GM21447 (cell line): ENCODE data around the gene PRIM2.
"Not testable (repeated sequence)": the region's sequence is repeated elsewhere in the genome, so short reads cannot be mapped to it uniquely, and the experiment has no call there.

Experiments used
- ATAC-seq: cut with Tn5 transposase; IDR thresholded peaks from one replicate; pipeline ENCODE4 v1.9.1; 2021; ENCODE audit not compliant: unreplicated experiment

PRIM2 gene

GRCh38 chr6:57496251-57496650, 178.8 kb downstream of the PRIM2 start:
- ATAC-seq = not testable (repeated sequence)

DNA sequence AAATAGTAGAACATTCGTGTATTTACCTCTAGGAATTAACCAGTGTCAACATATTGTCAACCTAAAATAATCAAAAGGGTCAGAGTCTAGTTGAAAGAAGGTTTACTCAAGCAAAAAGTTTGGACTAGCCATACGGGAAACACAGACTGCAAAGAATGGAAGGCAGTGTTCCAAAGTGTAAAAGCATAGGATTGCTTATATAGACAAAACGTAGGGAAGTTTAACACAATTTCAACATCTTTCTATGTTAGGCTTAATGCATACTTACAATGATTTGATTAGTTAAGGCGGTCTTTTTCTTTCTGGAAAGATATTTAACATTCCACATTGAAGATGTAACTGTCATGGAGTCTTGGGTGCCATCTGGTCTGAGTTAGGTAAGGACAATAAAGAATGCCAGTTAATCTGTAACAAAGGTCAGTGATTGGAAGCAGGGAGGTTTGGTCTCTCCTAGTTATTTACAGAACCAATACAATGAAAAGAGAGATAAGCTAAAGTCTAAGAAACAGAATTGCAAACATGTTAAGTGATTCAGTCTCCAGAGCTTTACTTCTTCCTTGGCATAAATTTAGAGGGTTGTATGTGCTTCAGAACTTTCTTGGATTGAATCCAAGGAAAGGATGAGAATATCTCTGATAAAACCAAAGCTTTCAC, 183.1 kb downstream of the PRIM2 start:
- ATAC-seq = not testable (repeated sequence)

DNA sequence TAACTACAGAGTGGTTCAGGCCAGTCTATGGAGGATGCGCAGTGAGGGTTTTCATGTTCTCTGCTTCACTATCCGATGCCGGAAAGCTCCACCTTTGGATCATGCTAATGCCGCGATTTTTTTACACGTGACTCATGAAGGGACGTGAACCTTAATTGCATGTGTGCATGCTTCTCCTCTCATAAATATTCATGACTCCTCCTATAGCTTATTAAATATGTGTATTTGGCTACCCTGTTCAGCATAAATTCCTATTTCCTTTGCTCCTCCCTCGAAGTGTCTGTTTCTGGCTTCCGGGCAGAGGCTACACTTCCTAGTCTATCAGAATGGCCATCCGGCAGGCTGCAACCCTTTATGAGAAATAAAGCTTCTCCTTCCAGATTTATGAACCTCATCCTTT, 185.0 kb downstream of the PRIM2 start:
- not testable (repeated sequence) for ATAC-seq

DNA sequence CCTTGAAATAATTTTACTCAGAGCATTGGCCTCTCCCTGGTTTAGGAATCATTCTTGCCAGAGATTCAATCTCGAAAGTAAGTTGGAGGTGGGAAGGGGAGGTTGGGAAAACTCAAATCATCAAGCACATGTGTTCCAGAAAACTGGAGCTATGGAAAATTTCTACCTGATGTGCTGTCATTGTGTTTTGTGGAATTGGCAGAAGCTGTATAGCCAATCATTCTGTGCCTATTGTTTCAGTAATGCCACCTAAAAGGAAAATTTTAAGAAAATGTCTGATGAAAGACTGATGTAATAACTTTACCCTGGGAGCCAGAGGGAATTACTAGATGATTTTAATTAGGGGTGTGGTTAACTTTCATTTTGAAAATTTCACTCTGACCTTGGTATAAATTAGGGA, 187.8 kb downstream of the PRIM2 start:
- ATAC-seq = not testable (repeated sequence)

DNA sequence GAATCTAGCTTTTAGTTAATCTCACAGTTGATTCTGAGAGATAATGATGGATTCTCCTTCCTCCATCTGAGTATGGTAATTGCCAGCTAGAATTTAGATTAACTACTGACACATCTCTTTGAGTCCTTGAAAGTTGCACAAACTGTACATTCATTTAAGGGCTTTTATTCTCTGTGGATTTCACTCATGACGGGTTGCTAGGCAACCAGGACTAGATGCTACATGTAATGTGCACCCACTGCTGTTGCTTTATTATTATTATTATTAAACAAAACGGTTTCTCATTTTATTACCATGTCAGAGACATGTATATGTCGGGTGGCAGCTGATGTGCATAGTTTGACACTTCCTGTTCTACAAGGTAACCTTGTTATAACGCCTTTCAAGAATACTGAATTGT, 193.0 kb downstream of the PRIM2 start:
- not testable (repeated sequence) for ATAC-seq

- not testable (repeated sequence) for ATAC-seq
These were observed 197.7 kb downstream of the PRIM2 start for GRCh38 chr6:57515171-57515570.

GRCh38 chr6:57515845-57516244, 198.4 kb downstream of the PRIM2 start:
- ATAC-seq = not testable (repeated sequence)

DNA sequence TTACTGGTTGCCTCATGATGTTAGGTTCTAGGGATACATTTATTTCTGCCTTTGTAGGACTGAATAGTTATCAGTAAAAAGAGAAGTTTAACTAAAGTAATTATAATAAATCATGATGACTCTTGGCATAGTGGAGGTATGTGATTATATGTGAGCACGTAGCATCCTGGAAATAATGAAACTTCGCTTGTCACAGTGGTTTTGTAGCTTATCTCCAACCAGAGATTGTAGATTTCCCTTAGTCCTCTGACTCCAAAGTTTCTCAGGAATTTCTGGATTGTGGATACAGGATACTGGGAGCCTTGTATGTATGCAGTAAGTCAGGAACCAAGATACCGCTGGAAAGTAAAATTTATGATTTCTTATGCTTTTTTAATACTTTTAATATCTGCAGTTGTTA, 199.3 kb downstream of the PRIM2 start:
- ATAC-seq = not testable (repeated sequence)

DNA sequence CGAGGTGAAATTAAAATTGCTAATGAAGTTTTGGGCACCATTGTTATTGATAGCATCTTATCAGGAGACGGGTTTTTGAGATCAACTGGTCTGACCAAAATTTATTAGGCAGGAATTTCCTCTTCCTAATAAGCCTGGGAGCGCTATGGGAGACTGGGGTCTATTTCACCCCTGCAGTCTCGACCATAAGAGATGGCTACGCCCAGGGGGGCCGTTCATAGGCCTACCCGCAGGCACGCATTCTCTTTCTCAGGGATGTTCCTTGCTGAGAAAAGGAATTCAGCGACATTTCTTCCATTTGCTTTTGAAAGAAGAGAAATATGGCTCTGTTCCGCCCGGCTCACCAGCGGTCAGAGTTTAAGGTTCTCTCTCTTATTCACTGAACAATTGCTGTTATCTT, 201.8 kb downstream of the PRIM2 start:
- ATAC-seq = not testable (repeated sequence)

DNA sequence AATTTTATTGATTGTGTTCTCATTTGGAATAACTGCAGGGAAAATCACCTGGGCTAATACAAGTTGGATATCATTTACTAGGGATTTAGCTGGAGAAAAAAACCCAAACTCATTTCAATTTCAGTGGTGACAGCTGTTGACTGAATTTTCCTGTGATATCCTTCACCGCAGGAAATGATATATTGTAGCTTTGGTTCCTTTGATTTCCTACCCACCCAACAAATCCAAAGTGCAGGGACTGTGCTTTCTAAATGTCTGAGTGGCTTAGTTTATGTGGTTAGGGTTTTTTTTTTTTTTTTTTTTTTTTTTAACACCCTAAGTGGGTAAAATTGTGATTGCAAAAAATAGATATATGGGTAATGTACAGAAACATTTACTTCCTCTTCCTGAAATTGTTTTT, 203.7 kb downstream of the PRIM2 start:
- ATAC-seq = not testable (repeated sequence)

DNA sequence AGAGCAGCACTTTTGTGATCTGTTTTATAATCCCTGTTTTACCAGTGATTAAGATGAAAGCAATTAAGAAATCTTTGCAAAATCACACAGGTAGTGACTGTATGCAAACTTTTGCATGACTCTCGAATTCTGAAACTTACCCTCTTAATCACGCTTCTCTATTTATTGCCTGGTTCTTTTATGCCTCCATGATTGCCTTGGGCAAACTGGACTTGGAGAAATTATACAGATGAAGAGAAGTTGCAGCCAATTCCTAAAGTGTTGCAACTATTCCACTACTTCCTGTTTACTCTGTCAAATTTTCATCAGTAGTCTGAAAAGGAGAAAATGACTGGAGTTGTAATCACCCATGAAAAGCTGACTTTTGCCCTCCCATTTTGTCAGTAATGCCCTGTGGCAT, 205.8 kb downstream of the PRIM2 start:
- ATAC-seq = not testable (repeated sequence)

DNA sequence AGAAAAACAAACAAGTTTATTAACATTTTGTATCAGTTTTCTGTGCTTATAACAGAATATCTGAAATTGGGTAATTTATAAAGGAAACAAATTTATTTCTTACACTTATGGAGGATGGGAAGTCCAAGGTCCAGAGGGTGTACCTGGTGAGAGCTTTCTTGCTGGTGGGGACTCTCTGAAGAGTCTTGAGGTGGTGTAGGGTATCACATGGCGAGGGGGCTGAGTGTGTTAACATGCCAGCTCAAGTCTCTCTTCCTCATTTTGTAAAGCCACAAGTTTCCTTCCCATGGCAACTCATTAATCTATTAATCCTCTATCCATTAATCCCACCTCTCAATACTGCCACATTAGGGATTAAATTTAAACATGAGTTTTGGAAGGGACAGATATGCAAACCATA, 212.3 kb downstream of the PRIM2 start:
- not testable (repeated sequence) for ATAC-seq

DNA sequence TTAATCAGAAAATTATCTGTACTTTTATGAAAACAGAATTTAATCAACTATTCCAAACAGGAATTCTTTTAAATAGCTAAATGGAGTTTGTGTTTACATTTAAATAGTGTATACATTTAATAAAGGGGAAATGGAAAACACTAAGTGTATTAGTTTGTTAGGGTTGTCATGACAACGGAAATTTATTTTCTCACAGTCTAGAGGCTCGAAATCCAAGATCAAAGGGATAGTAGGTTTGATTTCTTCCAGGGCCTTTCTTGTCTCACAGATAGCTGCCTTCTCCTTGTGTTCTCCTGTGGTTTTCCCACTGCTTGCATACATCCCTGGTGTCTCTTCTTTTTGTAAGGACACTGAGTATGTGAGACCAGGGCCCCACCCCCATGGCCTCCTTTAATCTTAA, 215.2 kb downstream of the PRIM2 start:
- ATAC-seq = not testable (repeated sequence)

DNA sequence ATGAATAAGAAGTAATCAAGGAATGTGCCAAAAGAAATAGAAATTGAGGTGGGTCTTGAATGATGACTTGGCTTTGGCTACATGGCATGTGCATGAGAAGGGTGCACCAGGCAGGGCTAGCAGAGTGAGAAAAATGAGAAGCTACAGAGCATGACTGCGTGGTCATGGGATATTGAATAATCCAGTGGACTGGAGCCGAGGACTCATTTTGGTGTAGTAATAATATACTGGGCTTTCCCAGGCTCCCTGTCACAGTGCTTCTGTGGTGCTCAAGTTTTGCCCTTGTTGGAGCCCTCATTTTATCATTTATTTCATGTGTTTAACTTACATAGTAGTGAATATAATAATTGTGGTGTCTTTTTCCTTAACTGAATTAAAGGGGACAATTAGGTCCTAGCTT, 217.7 kb downstream of the PRIM2 start:
- not testable (repeated sequence) for ATAC-seq

GRCh38 chr6:57535994-57536393, 218.6 kb downstream of the PRIM2 start:
- peak; percentile 76 for ATAC-seq

DNA sequence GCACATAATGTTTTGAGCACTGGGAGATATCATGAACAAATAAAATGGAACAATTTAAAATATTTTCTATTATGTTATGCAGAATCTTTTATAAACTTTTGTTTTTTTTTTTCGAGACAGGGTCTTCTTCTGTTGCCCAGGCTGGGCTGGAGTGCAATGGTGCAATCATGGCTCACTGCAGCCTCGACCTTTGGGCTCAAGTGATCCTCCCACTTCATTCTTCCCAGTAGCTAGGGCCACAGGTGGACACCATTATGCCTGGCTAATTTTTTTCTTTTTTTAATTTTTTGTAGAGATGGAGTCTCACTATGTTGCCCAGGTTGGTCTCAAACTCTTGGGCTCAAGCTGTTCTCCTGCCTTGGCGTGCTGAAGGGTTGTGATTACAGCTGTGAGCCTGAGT, 220.5 kb downstream of the PRIM2 start:
- not testable (repeated sequence) for ATAC-seq

DNA sequence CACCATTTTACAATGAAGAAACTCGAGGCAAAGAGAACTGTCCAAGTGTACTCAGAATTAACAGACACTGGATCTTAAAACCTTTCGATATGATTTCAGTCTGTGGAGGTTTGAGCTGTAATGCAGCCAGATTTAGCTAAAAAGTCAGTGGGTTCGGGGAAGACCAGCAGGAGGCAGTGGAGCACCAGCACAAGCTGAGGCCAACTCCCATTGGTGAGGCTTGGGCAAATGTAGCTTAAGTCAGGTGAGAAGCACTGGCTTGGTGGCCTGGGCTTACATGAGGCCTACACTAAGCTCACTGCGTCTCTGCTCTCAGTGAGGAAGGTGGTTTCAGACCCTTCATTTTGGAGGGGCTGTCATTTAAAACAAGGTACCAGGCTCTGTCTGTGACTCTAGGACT, 234.5 kb downstream of the PRIM2 start:
- not testable (repeated sequence) for ATAC-seq

- ATAC-seq = not testable (repeated sequence)
These were observed 240.4 kb downstream of the PRIM2 start for GRCh38 chr6:57557855-57558254.

DNA sequence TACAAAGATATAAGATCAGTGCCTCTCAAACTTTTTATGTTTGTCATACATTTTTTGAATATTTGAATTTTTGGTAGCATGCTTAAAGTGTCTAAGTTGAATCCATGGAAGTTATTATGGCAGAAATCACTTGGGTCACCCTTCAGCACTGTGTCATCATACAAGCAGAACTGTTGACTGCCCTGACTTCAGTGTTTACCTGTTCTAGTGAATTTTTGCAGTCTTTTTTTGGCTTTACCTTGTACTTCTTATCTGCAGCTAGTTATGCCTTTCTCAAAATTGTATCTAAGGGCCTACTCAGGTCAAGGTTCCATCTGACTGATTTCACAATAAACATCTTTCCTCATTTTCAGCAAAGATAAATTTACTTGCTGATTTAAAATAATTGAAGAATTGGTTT, 241.7 kb downstream of the PRIM2 start:
- ATAC-seq = not testable (repeated sequence)

DNA sequence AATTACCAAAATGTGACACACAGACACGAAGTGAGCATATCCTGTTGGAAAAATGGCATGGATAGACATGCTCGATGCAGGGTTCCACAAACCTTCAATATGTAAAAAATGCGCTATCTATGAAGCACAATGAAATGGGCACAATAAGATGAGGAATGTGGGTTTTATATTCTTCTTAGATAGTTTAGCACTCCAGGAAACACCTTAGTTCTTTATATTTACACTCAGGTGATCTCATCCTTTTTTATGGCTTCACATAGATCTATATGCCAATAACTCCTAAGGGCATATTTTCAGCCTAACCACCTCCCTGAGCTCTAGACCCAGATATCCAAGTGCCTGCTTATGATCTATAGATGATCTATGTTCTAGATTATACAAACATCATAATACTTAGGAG, 244.8 kb downstream of the PRIM2 start:
- ATAC-seq = not testable (repeated sequence)

DNA sequence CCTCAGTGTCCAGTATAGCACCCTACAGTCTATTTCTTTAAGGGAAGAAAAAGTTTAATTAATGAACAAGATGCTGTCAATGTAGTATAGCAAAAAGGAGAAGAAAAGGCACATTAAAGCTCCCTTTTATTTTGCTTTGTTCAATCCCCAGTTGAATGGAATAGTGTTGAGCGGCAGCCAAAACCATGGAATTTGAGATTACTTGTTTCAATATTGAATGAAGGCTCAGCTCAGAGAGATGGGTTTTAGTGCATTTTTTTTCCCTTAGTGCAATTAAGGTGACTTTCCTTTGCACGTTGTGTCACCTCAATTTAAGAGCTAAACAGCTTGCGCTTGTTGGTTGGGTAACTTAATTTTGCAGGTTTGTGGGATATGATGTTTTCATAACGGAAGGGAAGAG, 254.7 kb downstream of the PRIM2 start:
- not testable (repeated sequence) for ATAC-seq

DNA sequence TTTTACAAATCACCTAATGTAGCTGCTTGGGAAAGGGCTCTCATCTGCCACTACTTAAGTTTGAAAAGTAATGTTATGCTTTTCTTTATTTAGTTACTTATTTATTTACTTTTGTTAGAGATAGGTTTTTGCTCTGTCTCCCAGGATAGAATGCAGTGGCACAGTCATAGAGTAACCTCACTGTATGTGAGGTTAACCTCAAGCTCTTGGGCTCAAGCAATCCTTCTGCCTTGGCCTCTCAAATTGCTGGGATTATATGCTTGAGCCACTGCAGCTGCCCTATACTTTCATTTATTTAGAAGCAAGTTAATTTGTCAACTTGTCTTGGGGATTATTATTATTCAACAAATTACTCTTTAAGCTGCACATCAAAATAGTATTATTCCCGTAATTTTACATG, 255.4 kb downstream of the PRIM2 start:
- not testable (repeated sequence) for ATAC-seq

DNA sequence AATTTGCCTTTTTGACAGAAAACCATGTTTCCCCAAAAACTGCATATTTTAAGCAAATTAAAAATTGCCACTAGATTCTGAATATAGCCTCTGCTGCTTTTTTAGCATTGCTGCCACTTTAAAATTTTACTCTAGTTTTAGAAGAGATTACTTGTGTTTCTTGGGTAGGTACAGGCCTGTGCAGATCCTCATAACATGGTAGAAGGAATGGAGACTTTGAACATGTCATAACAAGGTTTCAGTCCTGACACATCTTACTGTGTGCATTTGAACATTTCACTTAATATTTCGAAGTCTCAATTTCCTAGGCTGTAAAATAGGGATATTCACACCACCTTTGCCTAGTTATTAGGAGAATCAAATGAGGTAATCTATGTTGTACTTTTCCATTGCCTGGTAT, 259.6 kb downstream of the PRIM2 start:
- not testable (repeated sequence) for ATAC-seq
